22Rv1 (cell line): Measurements from ENCODE around the gene CDKN2AIP.
A peak's percentile ranks its signal among the peaks of the same experiment; 100 is the strongest.

Source experiments
- H3K27ac ChIP-seq: fragments of 450-650 bp; 2 replicates; pipeline ENCODE4 v1.5.1; 2017
- ZFX ChIP-seq: fragments of 450-650 bp; IDR thresholded peaks from 2 replicates; pipeline ENCODE4 v1.6.1; 2017; ENCODE audit warnings: antibody characterized with exemption, borderline replicate concordance
- TF ChIP-seq, protein P1 (sequence below): fragments of 450-650 bp; IDR thresholded peaks from 2 replicates; pipeline ENCODE4 v1.5.1; 2017; ENCODE audit warnings: mild to moderate bottlenecking

CDKN2AIP gene, protein sequence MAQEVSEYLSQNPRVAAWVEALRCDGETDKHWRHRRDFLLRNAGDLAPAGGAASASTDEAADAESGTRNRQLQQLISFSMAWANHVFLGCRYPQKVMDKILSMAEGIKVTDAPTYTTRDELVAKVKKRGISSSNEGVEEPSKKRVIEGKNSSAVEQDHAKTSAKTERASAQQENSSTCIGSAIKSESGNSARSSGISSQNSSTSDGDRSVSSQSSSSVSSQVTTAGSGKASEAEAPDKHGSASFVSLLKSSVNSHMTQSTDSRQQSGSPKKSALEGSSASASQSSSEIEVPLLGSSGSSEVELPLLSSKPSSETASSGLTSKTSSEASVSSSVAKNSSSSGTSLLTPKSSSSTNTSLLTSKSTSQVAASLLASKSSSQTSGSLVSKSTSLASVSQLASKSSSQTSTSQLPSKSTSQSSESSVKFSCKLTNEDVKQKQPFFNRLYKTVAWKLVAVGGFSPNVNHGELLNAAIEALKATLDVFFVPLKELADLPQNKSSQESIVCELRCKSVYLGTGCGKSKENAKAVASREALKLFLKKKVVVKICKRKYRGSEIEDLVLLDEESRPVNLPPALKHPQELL

DNA sequence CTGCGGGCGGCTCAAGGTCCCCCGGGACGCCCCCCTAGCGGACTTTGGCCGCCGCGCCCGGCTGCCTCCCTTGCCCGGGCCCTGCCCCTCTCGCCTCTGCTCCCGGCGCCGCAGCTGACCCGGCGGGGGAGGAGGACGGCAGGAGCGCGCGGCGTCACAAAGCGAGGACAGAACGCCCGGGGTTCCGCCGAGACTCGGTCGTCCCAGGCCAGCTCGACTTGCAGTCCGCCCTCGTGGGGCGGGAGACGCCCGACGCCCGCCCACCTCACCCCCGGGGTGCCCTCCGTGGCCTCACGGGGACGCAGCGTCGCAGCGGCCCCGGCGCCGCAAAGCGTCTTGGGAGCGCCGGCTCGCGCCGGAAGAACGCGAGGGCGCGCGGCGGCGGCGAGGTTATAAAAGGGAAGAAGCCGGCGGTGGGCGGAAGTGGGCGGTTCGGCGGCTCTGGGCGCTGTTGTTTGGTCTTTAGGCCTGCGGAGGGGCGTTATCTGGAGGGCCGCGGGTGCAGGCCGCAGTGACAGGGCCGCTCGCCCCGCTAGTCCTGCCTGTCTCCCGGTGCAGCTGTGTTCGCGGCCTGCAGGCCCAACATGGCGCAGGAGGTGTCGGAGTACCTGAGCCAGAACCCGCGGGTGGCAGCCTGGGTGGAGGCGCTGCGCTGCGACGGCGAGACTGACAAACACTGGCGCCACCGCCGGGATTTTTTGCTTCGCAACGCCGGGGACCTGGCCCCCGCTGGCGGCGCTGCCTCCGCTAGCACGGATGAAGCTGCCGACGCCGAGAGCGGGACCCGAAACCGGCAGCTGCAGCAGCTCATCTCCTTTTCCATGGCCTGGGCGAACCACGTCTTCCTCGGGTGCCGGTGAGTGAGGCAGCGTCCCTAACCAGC lies at the start of gene CDKN2AIP:
Gene CDKN2AIP (plus strand): TSS at position 423 of the 883 bp plus-strand sequence. CDS start 162 bp downstream, at position 585.
- peak; percentile 56; the same call in 1 of the 2 replicates for TF ChIP-seq ZFX
- TF ChIP-seq, protein P1, sequence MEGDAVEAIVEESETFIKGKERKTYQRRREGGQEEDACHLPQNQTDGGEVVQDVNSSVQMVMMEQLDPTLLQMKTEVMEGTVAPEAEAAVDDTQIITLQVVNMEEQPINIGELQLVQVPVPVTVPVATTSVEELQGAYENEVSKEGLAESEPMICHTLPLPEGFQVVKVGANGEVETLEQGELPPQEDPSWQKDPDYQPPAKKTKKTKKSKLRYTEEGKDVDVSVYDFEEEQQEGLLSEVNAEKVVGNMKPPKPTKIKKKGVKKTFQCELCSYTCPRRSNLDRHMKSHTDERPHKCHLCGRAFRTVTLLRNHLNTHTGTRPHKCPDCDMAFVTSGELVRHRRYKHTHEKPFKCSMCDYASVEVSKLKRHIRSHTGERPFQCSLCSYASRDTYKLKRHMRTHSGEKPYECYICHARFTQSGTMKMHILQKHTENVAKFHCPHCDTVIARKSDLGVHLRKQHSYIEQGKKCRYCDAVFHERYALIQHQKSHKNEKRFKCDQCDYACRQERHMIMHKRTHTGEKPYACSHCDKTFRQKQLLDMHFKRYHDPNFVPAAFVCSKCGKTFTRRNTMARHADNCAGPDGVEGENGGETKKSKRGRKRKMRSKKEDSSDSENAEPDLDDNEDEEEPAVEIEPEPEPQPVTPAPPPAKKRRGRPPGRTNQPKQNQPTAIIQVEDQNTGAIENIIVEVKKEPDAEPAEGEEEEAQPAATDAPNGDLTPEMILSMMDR, result peak; percentile 8
- H3K27ac ChIP-seq, result peak within 1 kb of the TSS; percentile 99

DNA sequence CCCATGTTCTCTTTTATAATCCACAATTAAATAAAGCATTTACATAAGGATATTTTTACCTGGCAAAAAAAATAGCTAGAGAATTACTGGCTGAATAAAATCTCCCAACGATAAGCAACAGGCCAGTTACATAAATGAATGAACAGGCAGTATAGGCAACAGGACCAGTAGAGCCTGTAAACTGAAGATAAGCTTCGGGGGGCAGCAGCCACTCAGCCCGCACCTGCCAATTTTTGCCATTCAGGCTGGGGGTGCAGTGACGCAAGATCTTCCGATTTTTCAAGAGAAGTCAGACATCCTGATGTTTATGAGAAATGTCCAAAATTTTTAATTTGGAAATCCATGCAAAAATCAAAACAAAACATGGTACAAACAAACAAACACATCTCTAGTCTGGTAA lies 49.0 kb upstream of the CDKN2AIP start:
- no peak for TF ChIP-seq ZFX
- TF ChIP-seq, protein P1, result no peak

DNA sequence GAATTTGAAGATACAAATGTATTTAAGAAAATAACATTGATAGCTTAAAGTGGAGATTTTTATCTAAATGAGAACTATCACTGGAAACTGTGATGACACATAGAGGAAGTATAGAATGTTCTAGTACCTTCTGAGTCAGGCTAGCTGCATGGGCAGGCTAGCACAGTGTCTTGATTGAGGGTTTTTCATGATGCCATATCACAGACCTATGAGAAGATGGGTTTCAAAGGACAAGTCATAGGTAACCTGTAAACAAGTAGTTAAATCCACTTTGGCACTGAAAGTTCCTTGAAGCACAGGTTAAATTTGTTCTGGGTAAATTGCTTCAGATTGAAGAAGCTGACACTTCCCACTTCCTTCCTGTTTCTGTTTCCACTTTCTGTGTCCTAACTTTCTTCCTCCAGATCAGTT lies 48.2 kb upstream of the CDKN2AIP start:
- H3K27ac ChIP-seq, result no peak overlapping the region
- TF ChIP-seq, protein P1, result no peak
- no peak for TF ChIP-seq ZFX

More for the DNA sequence above, 49.0 kb upstream of the CDKN2AIP start:
- H3K27ac ChIP-seq, result no peak overlapping the region

DNA sequence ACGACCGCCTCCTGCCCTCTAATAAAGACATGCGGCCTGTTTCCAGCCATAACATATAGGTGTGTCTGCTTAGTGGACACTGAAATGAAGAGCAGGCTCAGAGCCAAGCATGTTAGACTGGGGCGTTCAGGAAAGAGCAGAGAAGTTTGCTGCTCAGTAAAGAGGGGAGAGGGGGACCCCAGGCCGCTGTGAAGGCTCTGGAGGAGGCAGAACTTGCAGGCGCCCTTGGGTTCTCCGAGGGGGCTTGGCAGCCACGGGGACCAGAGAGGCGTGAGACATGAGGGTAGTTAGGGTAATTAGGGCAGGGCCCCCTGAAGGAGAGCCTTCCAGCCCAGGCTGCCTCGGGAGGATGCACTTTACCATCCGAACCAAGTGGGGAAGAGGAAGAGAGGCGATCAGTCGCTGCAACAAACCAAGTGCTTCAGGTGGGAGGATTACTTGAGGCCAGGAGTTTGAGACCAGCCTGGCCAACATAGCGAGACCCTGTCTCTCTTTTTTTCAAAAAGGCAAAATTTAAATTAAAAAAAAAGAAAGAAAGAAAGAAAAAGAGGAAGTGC lies 46.6 kb upstream of the CDKN2AIP start:
- no peak overlapping the region for H3K27ac ChIP-seq
- TF ChIP-seq ZFX, result no peak
- TF ChIP-seq, protein P1, result no peak

DNA sequence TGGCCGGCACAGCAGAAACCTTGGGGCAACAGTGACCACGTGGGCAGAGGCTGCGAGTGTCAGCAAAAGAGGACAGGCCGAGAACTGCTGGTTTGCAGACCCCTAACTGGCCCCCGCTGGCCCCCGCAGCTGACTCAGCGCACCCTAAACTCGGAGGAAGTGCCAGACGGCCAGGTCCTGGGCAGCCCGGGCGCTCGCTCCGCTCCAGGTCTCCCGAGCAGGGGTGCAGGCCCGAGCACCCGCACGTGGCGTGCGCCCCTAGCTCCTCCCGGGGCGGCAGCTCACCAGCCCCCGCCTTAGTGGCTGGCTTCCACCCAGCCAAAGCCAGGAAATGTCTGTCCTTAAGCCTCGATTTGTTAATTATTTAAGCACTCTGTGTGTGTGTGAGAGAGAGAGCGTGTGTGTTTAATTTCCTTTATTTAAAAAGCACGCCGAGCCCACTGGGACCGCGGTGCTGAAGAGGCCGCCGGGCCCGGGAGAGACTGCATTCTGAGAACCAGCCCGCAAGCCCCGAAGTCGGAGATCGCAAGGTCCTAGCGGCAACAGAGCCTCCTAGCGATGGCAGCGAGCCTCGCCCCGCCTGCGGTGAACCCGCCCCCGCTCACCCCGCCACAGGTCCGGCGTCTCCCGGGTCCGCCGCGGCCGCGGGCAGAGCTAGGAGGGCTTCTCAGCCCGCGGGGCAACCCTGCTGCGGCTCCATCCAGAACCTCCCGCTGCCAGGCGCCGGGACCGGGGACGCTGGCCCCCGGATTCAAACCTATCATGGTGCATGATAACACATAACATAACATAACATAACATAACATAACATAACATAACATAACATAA lies 45.9 kb upstream of the CDKN2AIP start:
- TF ChIP-seq, protein P1, result peak; percentile 83
- TF ChIP-seq ZFX, result no peak
- H3K27ac ChIP-seq, result no peak overlapping the region

DNA sequence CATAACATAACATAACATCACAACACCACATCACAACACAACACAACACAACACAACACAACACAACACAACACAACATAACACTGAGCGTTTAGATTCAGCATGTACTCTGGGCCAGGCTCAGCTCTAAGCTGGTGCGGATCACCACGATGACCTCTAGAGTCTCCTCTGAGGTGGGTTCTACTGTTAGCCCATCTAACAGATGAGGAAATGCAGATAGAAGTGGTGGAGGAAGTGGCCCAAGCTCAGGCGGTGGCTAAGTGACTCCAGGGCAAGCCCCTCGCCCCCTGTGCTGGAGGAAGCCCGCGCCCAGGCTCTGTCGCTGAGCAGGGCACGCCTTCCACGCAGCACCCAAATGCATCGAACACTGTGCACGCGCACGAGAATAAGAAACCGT lies 45.3 kb upstream of the CDKN2AIP start:
- H3K27ac ChIP-seq, result no peak overlapping the region
- TF ChIP-seq ZFX, result no peak
- TF ChIP-seq, protein P1, result no peak
